GM18873 (cell line): ENCODE measurements around the gene C7.
"Not testable (repeated sequence)": the region's sequence is repeated elsewhere in the genome, so short reads cannot be mapped to it uniquely, and the experiment has no call there.

Experiments used
- ATAC-seq: cut with Tn5 transposase; IDR thresholded peaks from one replicate; pipeline ENCODE4 v1.9.1; 2021; ENCODE audit warnings: mild to moderate bottlenecking, moderate library complexity, moderate number of reproducible peaks; ENCODE audit not compliant: unreplicated experiment, low FRiP score

The C7 gene

DNA sequence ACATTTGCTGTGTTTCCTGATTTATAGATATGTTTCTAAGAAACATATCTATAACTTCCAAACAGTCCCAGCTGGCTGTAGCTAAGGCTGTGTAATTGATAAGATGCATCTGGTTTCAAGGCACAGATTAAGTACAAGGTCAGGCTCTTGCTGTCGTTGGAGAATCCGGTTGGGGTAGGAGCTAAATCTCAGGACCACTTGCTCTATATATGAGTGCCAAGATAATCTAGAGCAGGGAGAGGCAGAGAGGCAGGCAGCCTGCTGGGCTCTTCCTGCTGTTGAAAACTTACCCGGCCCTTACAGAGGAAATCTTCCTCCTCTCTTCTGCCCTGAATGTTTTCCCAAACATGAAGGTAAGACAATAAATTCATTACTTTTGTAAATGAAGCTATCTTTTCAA, at the start of gene C7:
TSS of gene C7 (plus strand) at position 234 of the 400 bp plus-strand sequence. CDS start at position 348, 114 bp downstream.
- ATAC-seq, result no peak

GRCh38 chr5:40860711-40861110, 48.6 kb upstream of the C7 start:
- ATAC-seq, result no peak

DNA sequence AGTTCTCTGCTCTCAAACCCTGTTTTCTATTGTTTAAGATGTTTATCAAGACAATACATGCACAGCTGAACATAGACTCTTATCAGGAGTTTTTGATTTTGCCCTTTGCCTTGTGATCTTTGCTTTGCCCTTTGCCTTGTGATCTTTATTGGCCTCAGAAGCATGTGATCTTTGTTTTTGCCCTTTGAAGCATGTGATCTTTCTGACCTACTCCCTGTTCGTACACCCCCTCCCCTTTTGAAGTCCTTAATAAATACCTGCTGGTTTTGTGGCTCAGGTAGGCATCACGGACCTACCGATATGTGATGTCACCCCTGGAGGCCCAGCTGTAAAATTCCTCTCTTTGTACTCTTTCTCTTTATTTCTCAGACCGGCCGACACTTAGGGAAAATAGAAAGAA, 44.3 kb upstream of the C7 start:
- not testable (repeated sequence) for ATAC-seq

GRCh38 chr5:40866844-40867243, 42.5 kb upstream of the C7 start:
- no peak for ATAC-seq

GRCh38 chr5:40869384-40869783, 39.9 kb upstream of the C7 start:
- no peak for ATAC-seq

GRCh38 chr5:40871177-40871576, 38.1 kb upstream of the C7 start:
- no peak for ATAC-seq

DNA sequence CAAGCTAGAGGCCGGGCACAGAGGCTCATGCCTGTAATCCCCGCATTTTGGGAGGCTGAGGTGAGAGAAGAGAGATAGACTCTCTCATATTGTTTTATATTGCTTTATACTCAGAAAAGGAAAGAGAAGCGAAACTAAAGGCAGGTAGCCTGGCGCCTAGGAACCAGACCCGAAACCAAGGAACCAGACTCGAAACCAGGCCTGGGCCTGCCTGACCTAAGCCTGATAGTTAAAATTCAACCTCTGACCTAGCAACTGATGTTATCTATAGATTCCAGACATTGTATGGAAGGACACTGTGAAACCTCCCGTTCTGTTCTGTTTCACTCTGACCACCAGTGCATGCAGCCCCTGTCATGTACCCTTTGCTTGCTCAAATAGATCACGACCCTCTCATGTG, 37.0 kb upstream of the C7 start:
- not testable (repeated sequence) for ATAC-seq

DNA sequence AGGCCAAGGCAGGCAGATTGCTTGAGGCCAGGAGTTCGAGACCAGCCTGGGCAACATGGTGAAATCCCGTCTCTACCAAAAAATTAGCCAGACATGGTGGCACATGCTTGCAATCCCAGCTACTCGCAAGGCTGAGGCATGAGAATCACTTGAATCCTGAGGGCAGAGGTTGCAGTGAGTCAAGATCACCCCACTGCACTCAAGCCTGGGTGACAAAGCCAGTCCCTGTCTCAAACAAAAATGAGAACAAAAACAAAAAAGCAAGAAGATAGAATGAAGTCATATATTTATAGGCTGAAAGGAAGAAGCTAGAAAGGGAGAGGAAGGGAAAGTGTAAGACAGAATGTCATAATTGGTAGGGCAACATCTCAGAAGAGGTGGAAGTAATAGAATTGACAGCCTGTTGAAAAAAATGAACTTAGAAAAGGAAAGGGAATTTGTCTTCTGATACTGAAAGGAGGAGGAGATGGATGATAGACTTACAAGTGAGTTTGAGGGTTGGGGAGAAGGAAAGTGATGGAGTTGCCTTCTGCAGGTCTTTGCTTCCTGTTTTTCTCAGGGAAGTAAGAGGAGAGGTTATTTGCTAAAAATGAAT, 35.9 kb upstream of the C7 start:
- ATAC-seq, result no peak

GRCh38 chr5:40875958-40876357, 33.3 kb upstream of the C7 start:
- no peak for ATAC-seq

DNA sequence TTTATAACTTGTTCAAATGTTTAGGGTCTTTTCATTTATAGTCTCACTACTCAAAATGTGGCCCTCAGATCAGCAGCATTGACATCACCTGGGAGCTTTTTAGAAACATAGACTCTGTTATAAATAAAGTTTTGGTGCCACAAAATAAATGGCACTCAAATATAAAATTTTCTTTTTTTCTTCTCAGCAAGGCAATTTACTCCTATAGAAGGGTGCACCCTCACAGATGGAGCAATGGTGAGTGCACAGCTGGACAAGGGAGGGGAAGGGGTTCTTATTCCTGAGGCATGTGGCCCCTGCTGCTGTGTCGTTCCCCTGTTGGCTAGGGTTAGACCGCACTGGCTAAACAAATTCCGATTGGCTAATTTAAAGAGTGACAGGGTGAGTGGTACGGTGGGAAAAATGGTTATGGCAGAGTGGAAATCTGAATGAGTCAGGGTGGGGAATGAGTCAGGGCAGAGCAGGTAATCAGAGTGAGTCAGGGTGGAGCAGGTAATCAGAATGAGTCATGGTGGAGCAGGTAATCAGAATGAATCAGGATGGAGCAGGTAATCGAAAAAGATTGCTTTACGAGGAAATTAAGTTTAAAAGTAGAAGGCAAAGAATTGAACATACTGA, 31.8 kb upstream of the C7 start:
- no peak for ATAC-seq

- no peak for ATAC-seq
These were observed 29.9 kb upstream of the C7 start for GRCh38 chr5:40879163-40879942.

DNA sequence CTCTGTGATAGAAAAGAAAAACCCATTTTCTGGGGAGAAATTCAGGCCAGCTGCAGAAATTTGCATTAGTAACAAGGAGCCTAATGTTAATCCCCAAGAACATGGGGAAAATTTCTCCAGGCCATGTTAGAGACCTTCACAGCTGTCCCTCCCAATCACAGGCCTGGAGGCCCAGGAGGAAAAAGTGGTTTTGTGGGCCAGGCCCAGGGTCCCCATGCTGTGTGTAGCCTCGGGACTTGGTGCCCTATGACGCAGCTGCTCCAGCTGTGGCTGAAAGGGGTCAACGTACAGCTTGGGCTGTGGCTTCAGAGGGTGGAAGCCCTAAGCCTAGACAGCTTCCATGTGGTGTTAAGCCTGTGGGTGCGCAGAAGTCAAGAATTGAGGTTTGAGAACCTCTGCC, 27.0 kb upstream of the C7 start:
- ATAC-seq, result no peak

- not testable (repeated sequence) for ATAC-seq
These were observed 26.2 kb upstream of the C7 start for GRCh38 chr5:40883051-40883450.

- not testable (repeated sequence) for ATAC-seq
These were observed 13.6 kb upstream of the C7 start for GRCh38 chr5:40895440-40896425.

GRCh38 chr5:40904205-40904993, 4.9 kb upstream of the C7 start:
- peak; percentile 66 for ATAC-seq

GRCh38 chr5:40904994-40905306, 4.3 kb upstream of the C7 start:
- no peak for ATAC-seq

DNA sequence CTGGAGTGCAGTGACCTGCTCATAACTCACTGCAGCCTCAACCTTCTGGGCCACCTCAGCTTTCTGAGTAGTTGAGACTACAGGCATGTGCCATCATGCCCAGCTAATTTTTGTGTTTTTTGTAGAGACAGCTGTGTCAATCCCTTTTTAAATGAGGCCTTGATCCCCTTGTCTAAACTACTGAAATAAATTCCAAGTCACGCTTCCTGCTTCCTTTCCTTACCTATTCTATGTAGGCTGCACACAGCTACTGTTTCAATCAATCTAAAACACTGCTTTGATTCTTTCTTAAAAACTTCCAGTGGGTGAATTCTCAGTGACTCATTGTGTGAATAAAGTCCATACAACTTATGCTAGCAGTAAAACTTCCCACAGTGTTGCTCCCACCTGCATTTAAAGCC, 2.9 kb upstream of the C7 start:
- ATAC-seq, result no peak

GRCh38 chr5:40909723-40910122, 426 bp downstream of the C7 start:
- no peak for ATAC-seq

GRCh38 chr5:40911266-40911665, 2.0 kb downstream of the C7 start:
- no peak for ATAC-seq

DNA sequence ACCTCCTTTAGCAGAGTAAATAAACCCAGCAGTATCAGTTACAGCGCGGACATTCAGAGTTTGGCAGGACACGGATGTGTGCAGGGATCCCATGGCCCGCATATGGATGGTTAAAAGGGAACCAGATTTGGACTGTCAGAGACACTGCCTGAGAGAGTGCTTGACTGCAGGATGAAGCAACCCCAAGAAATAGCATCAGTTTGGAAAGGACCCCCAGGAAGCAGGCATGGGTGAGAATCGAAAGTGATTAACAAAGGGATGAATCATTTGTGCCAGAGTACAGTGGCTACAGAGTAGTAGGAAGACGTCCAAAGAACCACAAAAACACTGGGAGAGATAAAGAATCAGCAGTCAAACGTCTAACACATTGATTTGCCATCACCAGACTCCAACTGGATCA, 5.5 kb downstream of the C7 start:
- no peak for ATAC-seq
